GM15510 (cell line): ENCODE data around the gene PPP6R1.

Experiments
- POLR2A ChIP-seq: IDR thresholded peaks from 3 replicates; pipeline ENCODE4 v1.6.1; 2011; ENCODE audit warnings: borderline replicate concordance; ENCODE audit not compliant: insufficient read length; ENCODE audit errors: extremely low read depth

The PPP6R1 gene

DNA sequence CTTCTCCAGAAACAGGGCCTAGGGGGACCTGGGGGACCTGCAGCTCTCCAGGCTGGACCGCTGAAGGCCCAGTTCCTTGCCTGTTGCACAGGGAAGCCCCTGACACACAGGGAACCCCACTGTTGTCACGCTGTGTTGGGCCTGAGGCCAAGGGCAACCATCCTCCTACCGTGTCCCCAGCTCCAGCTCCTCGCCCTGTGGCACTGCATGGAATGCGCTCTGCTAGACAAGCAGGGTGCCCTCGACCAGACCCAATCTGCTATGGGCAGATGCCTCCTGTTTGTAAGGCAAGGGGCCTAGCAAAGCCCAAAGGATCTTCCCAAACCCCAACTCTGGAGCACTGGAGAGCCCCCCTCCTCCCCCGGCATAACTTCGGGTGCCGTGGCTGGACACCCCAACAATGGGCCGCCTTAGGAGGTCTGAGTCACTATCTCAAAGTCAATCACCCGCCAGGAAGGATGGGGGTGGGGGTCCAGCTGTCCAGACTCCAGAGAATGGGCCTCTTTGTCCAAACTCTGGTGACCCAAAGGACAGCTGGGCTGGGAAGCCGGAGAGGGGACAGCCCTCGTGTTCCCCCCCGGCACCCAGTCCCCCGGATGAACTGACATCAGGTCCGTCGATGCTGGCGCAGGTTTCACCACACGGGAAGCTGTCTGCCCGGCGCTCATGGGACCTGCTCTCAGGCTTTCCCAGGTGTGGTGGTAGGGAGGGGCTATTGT, 28.7 kb upstream of the PPP6R1 start:
- no peak for TF ChIP-seq POLR2A

DNA sequence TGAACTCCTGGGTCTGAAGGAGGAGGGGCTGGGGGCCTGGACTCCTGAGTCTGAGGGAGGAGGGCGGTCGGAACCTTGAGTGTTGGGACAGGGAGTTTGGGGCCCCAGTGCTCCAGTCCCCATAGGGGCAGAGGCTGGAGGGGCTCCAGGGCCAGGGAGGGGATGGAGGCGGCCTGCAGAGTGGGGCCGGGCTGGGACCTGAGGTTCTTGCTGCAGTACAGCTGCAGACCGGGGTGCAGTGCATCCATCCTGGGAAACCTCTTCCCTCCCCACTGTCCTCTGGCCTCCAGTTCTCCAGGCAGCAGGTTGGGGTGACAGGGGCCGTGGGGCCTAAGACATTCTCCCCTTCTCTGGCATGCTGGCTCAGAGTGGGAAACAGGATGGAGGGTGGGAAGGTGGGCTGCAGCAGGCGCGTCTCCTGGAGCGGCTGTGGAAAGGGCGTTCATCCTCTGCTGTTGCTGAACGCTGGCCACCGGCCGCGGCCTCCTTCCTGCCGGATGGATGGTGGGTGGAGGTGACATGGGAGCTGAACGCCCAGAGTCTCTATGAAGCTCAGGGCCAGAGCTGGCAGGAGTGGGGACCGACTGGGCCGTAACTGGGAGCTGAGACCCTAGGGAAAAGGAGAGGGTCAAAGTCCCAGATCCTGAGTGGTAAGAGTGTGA, 26.5 kb upstream of the PPP6R1 start:
- TF ChIP-seq POLR2A = no peak

DNA sequence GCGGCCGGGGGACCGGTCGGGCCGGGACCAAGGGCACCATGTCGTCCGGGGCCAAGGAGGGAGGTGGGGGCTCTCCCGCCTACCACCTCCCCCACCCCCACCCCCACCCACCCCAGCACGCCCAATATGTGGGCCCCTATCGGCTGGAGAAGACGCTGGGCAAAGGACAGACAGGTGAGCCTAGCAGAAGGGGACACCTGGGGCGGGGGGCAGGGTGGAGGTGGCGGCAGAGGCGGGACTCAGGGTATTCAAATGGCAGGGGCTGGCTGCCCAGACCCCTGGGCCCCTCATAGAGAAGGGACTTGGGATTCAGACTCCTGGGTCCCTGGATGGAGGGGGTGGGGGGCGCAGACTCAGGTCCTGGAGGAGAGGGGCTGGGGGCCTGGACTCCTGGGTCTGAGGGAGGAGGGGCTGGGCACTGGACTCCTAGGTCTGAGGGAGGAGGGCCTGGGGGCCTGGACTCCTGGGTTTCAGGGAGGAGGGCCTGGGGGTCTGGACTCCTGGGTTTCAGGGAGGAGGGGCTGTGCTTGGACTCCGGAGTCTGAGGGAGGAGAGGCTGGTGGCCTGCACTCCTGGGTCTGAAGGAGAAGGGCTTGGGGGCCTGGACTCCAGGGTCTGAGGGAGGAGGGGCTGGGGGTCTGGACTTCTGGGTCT, 25.7 kb upstream of the PPP6R1 start:
- no peak for TF ChIP-seq POLR2A

DNA sequence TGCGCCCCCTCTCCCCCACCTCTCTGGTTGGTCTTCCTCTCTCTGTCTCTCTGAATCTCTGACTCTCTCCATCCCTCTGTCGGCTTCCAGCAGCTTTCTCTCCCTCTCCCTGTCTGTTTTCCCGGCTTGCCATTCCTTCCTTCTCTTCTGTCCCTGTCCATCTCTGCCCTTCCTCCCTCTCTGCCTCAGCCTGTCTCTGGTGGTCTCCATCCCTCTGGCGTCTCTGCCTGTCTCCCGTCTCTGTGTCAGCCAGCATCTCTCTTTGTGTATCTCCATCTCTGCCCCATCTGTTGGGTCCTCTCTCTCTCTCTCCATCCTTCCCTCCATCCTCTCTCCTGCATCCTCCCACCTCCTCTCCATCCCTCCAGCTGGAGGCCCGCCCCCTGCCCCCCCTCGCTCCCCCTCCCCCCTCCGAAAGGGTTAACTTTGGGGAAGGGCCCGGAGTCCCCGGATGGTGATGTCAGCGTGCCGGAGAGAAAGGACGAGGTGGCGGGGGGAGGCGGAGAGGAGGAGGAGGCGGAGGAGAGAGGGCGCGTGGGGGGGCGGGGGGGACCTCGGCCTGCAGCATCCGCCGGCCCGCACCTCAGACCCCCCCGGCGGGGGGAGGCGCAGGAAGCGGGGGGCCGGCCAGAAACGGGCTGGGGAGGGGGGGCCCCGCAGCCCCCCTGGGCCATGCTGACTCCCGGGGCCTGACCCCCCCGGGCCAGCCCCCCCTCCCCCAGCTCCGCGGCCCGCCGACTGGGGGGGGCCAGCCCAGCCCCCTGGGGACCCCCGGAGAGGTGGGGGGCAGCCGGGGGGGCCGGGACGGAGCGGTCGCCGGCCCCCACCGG, 24.9 kb upstream of the PPP6R1 start, which contains the start of gene BRSK1:
Gene BRSK1 (plus strand): TSS at position 450 of the 830 bp plus-strand sequence. CDS start 446 bp downstream, outside the sequence.
- TF ChIP-seq POLR2A = no peak

DNA sequence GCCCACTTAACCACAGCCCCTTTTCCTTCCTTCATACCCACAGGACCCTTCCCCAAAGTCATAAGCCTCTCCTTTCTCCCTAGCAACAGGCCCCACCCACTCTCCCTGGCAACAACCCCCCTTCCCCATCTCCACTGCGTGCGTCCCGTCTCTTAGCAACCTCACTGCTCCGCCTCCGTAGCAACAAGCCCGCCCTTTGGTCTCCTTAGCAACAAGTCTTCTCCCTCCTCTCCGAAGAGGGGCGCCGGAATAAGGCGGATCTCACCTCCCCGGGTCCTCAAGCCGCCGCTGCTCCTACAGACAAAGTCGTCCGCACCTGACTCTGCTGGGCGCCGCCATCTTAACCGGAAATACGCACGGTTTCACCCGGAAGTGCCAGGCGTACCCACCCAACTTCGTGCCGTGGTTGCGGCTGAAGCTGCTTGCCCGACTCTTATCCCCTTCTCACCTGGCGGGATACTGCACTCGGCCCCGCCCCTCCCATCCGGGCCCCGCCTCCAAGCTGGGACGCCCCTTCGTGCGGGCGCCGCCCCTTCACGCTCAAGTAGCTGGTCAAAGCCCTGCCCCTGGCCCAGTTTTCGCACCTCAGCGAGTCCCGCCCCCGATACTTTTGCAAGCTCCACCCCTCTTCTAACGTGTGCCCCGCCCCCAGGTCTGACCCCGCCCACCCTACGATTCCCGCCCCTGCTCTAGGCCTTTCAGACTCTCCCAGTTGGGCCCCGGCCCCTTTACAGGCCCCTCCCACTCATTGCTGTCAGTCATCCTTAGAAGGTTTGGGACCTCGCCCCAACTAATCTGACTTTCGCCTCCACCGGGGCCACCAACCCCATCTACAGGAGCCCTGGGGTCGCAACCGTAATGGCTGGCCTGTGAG, 21.2 kb upstream of the PPP6R1 start, which contains the start of gene HSPBP1:
Gene HSPBP1 (minus strand): TSS at position 341 of the 874 bp plus-strand sequence. CDS start 502 bp downstream, outside the sequence.
- peak; percentile 56 for TF ChIP-seq POLR2A

DNA sequence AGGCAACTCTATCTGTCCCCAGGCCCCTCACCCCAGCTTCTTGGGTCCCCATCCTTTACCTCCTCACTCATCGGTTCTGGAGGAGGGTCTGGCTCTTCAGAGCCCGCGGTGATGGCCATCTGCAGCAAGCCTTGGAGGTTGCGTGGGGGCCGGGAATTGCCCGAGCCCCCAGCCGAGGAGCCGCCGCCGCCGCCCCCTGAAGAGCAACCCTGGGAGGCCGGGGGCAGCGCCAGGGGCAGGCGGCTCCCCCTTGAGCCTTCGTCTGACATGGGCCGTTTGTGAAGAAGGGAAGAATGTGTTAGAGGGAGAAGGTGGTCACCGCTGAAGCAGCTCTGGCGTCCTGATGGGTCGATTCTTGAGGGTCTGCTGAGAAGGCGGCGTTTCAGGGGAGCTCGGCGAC, 20.5 kb upstream of the PPP6R1 start:
- TF ChIP-seq POLR2A = no peak

DNA sequence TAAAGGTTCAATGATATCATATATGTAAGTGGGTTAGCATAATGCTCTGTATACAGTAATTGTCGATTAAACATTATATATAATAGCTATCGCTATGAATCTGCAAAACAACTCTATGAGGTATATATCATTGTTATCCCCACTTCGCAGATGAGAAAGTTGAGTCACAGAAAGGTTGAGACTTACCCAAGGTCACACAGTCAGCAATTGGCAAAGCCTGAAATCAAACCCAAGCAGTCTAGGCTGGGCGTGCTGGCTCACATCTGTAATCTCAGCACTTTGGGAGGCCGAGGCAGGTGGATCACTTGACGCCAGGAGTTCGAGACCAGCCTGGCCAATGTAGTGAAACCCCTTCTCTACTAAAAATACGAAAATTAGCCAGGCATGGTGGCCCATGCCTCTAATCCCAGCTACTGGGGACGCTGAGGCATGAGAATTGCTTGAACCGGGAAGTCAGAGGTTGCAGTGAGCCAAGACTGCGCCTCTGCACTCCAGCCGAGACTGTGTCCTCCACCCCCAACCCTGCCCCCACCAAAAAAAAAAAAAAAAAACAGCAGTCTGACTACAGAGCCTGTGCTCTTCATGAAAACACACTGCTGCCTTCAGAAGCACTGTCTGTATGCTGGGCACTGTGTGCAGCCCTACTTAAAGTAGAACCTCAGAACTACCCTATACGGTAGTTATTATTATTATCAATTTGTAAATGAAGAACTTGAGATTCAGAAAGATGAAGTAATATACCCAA, 19.7 kb upstream of the PPP6R1 start:
- TF ChIP-seq POLR2A = no peak

DNA sequence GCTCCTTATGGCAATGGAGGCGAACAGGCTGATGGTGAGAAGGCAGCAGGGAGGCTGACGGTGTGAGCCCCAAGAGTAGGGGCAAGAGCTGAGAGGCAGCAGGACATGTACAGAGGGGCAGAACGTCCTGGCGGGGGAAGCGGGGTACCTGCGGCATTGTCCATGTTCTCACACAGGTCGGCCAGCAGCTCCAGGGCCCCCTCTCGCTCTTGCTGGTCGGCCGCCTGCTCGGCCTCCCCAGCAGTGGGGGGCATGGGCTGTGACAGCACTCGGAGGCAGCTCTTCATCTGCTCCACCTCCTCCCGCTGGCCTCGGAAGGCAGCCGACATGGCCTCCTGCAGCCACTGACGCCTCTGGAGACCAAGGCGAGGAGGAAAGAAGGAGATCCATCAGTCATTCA, 18.7 kb upstream of the PPP6R1 start:
- TF ChIP-seq POLR2A = no peak

DNA sequence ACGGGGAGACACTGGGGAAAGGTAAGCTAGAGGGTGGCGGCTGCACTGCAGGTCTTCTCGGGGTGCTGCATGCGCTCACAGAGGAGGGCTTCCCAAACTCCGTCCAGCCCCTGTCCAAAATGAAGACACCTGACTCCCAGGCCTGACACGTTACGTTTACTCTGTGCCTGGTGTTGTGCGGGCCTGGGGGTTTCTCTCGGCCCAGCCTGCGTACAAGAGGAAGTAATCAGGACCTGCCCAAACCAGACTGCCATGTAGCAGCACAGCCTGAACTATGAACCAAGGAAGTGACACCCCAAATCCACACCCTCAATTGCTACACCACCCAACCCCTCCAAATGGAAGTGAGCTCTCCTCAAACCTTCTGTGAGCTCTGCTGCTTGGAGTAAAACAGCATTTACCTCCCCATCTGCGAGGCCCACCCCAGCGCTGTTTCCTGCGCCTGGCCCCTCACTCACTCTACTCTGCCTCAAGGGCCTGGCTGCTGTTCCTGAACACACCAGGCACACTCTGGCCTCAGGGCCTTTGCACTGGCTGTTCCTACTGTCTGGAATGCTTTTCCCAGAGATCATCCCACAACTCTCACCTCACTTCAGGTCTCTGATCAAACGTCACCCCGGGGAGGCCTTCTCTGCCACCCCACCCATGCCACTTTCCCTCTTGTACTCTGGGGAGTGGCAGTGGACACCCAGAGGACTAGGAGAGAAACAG, 18.1 kb upstream of the PPP6R1 start:
- TF ChIP-seq POLR2A = no peak

DNA sequence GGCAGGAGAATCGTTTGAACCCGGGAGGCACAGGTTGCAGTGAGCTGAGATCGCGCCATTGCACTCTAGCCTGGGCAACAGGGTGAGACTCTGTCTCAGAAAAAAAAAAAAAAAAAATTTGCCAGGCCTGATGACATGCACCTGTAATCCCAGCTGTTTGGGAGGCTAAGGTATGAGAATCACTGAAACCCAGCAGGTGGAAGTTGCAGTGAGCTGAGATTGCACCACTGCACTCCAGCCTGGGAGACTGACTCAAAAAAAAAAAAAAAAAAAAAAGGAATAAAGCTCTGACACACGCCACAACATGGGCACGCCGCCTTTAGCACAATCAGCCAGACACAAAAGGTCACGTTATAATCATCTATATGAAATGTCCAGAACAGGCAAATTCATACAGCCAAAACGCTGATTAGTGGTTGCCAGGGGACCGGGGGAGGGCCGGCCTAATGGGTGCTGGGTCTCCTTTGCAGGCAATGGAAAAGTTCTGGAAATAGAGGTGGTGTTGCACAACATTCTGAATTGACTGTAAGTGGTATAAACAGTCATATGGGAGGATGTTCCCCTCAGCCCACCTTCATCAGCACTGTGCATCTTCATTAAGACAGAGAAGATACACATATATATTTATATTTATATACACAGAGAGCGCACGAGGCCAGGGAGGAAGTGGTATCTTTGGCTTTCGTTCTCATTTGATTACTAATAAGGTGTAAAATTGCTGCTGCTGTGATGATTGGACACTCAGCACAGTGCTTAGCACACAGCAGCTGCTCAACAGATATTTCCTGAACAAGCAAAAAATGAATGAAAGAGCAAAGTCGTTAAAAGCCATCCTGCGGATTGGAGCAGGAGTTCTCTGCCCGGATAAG, 17.3 kb upstream of the PPP6R1 start:
- TF ChIP-seq POLR2A = no peak

DNA sequence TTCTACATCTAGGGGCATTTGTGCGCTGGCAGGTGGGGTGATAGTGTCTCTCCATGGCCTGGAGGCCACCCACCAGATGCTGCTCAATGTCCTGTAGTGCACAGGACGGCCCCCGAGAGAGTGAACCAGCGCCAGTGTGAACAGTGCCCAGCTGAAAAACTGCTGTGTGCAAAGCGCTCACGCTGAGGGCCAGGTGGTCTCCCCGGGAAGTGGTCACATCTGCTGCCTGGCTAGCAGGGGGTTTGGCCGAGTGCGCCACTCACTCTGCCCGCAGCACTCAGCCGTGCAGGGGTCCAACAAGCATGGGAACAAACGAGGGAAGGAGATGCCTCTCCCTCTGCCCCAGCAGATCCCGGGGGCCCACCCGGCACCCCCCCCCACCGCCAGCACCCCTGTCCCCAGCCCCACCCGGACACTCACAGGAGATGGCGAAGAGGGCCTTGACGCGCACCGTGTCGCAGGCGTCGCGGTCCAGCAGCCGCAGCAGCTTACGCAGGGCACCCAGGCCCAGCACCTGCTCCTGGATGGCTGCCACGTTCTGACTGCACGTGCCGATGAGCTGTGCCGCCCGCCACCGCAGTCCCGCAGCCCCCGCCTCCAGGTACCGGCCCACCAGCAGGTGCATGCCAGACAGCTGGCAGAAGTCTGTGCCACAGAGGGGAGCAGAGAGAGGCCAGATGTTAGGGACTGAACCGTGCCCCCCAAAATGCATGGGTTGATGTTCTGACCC, 15.3 kb upstream of the PPP6R1 start:
- no peak for TF ChIP-seq POLR2A
